SH-SY5Y (cell line): ENCODE data around the gene POLD4.

ENCODE experiments used
- GATA2 ChIP-seq: IDR thresholded peaks from 2 replicates; pipeline ENCODE4 v1.6.1; 2011; ENCODE audit warnings: mild to moderate bottlenecking, low read depth, low read length
- GATA3 ChIP-seq: IDR thresholded peaks from 2 replicates; pipeline ENCODE4 v1.6.1; 2011; ENCODE audit warnings: low read depth, mild to moderate bottlenecking, low read length, moderate library complexity

GRCh38 chr11:67376063-67376820 lies 22.9 kb upstream of the POLD4 start:
- TF ChIP-seq GATA3 (no peak), GATA2 (no peak)
